AG08395 (cell line): ENCODE measurements around the gene DLG1.
A peak's percentile ranks its signal among the peaks of the same experiment; 100 is the strongest.
"Not testable (repeated sequence)": the region's sequence is repeated elsewhere in the genome, so short reads cannot be mapped to it uniquely, and the experiment has no call there.

Source experiments
- DNase-seq: peaks from one replicate; pipeline ENCODE4 v3.0.0; 2012; ENCODE audit warnings: mixed read lengths, low spot score

DLG1 gene

DNA sequence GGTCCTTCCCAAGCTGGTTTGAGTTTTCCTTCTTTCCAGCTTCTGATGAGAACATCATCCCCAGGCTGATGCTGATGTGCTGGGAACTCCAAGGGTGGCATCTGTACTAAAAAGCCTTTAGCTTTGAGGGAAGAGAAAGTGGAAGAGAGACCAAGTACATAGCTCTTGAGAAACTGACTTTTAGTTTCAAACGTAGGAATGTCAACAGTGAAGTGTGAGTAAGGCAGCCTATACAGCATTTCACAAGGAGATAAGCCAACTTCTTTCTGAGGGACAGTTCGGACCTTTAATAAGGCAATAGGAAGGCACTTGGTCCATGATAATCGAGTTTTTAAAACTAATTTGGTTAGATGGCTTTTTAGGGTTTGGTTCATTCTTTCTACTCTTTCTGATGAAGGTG, 53.7 kb downstream of the DLG1 start:
- DNase-seq: no peak

DNA sequence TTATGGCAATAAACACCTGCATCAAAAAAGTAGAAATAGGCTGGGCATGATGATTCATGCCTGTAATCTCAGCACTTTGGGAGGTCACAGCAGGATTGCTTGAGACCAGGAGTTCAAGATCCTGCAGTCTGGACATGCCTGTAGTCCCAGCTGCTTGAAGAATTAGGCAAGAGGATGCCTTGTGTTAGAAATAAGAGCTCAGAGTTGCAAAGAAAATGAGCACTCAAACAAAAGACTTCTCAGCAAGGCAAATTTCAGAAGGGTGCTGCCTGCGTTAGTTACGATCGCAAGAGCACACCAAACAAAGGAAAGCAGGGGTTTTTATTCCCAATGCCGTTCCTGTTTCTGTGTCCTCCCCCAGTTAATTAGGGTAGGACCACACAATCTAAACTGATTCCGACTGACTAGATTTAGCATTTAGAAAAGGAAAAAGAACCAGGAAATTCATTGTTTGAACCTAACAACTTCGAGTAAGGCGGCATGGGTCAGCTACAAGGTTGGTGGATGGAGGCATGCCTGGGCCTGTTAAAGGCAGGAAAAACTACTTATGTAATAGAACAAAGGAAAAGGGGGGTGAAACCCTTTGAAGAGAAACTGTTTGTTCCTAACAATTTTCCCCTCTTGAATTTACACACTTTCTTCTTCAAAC, 55.5 kb downstream of the DLG1 start:
- no peak for DNase-seq

DNA sequence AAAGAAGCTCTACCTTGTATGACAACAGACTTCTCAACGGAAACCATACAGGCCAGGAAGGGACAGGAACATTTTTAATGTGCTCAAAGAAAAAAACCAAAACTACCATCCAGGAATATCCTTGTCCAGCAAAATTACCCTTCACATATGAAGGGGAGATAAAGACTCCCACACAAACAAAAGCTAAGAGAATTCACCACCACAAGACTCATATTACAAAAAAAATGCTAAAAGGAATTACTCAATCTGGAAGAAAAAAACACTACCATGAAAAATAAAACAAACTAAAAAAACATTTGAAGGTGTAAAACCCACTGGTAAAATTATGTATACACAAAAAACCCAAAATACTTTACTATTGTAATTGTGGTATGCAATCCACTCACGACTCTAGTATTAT, 57.2 kb downstream of the DLG1 start:
- no peak for DNase-seq

DNA sequence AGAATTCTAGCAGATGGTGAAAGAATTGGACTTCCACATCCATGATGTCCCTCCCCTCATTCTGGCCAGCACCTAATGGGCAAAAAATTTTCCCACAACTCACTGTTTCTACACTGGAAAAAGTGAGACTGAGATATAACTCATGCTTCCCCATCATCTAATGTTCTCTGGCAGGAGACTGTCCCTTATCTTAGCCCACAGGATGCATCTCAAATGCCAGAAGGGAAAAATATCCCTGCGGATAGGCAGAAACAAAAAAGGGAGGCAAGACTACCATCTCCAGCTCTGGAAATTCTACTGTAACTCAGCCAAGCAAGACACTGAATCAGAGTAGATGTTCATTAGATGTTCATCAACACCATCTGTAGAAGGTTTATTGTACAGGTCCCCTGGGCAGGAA, 58.6 kb downstream of the DLG1 start:
- DNase-seq: no peak

DNA sequence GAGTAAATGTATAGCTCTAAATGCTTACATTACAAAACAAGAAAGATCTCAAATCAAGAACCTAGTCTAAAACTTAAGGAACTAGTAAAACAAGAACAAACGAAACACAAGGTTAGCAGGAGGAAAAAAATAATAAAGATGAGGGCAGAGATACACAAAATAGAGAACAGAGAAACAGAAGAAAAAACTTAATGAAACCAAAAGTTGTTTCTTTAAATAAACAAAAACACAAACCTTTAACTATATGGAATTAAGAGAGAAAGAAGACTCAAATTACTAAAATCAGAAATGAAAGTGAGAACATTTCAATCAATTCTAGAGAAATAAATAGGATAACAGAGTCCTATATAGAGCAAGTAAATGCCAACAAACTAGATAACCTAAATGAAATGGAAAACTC, 59.6 kb downstream of the DLG1 start:
- DNase-seq: no peak

DNA sequence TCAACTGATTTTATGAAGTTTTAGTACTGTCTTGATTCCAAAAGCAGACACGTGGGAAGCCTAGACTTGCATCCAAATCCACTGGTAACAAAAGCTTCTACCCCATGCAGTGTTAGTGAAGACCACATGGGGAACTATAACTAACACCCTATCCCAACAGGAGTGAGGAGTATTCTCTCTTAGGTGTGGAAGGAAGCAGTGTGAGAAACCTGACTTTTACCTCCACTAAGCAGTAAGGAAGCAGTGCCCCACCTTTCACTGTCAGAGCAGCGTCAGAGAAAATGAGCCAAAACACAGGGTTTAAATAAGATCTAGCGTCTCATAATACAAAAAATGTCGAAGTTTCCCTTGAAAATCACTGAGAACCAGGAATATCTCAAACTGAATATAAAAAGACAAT, 60.5 kb downstream of the DLG1 start:
- DNase-seq: no peak

DNA sequence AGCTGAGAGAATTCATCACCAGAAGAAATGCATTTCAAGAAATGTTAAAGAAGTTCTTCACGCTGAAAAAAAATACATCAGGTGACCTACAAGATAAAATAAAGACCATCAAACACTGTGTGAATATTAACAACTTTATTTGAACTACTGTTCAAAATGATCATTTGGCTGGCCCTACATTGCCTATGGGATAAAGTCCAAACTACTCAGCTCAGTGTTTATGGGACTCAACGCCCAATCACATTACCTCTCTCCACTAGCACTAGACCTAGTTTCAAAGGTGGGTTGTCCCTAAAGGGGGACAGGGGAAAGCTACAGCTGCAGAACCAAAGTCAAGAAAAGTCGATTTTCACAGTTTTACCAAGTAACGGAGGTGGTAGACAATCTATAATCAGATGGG, 62.0 kb downstream of the DLG1 start:
- DNase-seq: no peak

DNA sequence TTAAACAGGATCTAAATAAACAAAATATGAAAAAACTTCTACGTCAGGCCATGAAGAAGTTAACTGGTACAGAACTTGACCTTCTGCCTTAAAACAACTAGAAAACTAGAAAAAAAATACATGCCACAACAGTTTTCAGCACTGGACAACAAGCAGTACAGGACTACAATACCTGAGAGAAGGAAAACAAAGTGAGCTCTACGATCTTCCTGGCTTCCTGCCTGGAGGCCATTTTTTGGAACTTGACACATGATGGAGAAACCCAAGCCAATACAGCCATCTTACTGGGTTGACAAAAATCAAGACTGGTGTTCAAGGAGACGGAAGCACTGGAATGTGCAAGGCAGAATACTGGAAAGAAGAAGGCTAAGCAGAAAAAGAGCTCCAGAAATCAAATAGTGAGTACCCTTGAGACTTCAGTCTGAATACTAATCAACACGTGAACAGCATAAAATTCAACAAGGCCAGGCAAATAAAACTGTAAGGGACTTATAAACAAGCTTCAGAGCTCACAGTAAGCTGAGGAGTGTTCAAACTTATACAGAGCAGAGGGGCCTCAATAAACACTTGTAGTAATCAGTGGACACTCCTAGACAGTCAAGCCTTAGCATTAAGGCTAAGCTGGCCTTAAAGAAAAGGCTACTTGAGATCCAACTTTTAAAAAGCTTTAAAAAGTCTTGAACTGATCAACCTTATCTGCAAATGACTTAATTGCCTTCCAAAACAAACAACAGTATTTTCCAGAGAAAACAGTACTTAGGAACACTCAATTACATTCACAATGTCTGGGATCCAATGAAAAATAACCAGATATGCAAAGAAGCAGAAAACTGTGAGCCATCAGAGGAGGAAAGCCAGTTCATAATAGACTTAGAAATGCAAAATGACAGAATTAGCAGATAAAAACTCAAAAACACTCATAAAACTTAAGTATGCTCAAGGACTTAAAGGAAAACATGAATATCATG, 63.2 kb downstream of the DLG1 start:
- DNase-seq: no peak

DNA sequence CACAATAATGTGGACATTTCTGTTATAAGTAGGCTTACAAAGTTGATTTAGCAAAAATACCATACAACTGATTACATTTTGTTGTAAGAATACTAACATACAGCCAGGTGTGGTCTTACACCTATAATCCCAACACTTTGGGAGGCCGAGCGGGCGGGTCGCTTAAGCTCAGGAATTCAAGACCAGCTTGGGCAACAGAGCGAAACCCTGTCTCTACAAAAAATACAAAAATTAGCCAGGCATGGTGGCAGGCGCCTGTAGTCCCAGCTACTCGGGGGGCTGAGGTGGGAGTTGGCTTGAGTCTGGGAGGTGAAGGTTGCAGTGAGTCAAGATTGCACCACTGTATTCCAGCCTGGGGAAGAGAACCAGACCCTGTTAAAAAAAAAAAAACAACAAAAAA, 67.1 kb downstream of the DLG1 start:
- DNase-seq: no peak

DNA sequence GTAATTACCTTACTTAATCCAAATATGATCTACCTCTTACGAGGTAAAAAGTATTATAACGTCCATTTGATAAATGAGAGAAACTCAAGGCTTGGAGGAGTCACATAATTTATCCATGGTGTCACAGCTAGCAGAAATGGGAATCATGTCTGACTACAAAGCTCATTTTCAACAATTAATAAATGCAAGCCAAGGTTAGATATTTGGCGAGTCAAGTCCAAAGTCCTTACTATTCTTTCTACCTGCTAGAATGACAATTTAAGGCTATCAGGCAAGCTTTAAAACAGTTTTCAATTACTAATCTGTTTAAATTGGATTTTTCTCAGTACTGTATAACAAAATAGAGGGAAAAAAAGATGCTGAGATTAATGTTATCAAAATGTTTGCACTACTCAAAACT, 68.6 kb downstream of the DLG1 start:
- DNase-seq: no peak

DNA sequence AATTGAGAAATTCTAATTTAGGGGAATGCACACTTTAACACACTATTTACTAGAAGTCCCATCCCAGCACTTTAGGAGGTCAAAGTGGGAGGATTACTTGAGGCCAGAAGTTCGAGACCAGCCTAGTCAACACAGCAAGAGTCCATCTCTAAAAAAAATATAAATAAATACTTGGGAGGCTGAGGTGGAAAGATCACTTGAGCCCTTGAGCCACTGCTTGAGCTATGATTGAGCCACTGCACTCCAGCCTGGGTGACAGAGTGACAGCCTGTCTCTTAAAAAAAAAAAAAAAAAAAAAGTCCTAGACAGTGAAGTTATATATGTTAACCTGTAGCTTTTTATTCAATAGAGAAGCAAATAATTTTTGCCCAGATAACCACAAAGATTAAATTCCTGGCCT, 69.2 kb downstream of the DLG1 start:
- no peak for DNase-seq

DNA sequence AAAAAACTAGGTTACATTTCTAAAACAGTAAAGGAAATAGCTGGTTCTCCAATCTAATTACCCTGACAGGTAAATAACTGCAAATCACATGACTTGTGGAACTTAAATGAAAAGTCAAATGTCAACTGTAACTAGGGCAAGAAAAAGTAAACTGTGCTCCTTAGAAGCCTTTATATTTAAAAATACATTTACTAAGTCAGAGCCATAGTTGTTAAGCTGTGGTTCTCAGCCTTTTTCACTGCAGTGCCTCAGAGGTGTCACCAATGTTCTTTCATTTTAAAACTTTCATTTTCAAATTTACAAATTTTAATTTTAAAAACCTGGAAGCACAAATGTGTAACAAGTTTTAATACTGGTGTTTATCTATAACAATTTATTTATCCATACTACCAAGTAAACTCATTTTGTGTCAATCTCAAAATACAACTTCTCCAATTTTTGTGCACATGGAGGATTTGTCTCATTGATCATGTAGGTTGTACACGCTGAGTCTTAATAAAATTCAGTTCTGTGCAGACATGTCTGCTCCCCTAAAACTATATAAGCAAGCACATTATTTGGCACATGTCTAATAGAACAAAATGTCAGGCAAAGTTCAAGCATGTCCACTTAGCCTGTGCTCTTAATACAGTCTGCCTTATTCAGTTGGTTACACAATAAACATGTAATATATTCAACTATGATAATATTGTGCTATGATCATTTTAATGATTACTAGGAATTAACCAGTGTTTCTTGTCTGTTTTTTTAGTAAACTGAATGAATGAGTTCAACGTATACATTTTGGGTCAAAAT, 70.4 kb downstream of the DLG1 start:
- DNase-seq: no peak

DNA sequence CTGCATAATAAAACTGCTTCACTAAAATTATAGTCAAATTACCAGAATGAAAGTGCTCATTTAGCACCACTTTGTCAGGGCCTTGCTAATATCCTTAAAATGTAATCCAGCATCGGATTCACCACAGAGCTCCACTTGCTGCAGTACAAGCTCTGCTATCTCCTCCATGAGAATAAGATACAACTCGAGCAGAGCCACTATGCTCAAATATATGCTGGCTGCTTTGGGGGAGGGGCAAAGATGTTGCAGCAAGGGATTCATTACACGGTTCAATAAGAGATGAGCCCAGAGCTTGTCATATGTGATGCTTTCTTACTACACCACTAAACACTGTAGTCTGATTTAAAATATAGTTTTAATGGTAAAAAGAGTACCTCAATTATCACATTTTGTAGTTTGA, 72.2 kb downstream of the DLG1 start:
- DNase-seq: no peak

DNA sequence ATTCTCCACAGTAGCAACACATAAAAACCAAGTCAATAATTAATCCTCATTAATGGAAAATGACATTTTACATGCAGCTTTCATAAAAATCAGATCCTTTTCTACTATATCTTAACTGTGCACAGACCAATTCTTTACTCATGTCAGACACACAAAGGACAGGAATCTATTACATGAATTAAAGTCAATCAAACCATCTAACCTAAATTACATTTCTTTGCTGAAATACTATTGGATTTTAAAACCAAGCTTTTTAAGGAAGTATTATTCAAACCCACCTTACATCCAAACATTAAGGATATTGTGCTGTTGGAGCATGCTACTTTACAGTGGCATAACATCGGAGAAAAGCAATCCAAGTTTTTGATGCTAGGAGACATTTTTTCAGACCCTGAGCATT, 72.8 kb downstream of the DLG1 start:
- no peak for DNase-seq

DNA sequence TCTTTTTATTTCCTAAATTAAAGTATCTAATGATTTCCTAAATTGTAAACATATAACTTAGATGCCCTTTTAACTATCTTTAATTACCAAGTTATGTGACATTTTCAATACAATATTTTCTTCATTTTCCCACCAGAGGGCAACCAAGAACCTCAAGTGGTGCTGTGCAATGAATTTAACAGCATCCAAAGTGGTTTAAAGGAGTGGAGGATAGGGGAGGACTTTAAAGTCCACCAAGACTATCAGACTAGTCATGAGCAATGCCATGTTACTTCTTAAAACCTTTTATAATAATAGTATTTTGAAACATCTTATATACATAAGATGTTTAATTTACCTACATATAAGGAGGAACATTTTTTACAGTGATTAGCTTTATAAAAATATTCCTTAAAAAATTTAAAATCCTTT, 74.4 kb downstream of the DLG1 start:
- peak; percentile 57 for DNase-seq

DNA sequence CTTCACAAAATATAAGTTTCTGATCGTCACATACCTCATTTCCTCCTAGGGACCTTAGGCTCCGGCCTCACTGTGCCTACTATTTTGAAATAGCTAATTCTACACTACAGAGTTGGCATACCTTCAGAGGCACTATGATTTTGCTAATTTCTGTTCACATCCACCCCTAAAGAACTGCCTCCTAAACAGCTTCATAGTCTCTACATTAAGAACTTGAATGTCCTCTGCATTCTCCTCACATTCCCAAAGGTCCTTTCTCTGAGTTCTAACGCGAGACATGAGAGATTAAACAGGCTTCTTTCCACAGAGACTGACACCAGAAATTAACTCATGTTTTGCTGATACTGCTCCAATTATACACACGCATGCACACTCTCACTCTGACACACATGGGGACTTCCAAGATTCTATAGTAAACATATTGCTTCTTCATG, 75.5 kb downstream of the DLG1 start:
- no peak for DNase-seq

DNA sequence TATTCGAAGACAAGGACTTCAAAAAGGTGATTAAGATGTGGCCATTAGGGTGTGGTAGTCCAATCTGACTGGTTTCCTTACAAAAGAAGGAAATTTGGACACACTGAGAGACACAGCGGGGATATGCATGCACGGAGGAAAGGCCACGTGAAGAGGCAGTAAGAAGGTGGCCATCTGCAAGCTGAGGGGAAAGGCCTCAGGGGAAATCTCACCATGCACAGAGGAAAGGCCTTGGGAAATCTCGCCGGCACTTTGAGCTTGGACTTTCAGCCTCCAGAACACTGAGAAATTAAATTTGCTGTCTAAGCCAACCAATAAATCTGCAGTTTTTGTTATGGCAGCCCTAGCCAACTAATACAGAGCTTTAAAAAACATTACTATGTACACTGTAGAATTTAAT, 78.8 kb downstream of the DLG1 start:
- DNase-seq: no peak

DNA sequence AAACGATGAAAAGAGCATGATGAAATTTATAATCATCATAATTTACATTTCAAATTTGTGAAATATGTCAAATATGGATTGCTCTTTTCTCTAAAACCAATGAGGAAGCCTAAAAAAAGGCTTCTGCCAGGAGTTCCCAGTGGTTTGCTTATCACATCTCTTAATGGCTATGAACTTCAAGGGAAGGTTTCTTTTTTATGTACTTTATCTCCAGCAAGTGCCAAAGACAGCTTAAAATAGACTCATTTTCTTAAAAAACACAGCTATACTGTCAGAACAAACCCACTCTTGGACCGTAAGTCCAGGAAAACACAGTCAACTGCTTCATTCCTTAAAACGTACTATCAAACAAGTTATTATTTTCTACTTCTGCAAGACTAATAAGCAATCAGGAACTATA, 80.2 kb downstream of the DLG1 start:
- no peak for DNase-seq

DNA sequence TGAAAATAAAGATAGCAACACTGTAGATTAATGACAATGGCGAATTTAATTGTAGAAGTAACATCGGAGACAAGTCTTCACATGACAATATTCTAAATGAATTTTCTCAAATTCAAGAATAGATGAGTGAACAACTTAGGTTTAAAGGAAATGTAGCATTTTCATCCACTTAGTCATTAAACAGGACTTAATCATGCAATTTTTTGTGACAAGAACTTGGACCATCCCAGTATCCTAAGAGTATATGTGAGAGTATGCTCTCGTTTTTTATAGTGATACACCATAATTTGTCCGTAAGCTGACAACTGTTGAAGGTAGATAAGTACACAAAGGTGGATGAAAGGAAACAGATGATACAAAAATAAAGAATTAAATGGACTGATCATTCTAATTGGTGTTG, 81.5 kb downstream of the DLG1 start:
- no peak for DNase-seq

DNA sequence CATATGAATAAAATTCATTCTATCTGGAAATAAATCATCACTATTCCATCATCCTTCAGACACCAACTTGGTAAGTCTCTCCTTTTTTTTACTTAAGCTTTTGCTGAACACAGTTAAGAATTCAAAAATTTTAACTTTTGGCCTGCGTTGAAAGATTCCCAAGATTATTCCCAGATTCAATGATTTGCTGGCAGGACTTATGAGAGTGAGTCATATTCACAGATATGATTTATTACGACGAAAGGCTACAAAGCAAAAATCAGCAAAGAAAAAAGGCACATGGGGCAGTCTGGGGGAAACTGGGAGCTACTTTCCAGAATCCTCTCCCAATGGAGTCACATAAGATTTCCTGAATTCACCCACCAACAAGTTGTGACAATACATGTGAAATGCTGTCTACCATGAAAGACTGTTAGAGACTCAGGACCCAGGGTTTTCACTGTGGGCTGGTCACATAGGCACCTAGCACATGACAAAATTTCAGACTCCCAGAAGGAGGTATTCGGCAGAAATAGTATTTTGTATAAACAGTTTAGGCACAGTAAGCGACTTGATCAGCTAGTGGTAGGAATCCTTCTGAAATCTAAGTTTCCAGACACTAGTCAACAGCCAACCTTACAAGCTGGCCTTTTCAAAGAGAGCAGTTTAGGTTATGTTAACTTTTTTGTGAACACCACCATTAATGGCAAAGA, 82.1 kb downstream of the DLG1 start:
- DNase-seq: peak; percentile 31

DNA sequence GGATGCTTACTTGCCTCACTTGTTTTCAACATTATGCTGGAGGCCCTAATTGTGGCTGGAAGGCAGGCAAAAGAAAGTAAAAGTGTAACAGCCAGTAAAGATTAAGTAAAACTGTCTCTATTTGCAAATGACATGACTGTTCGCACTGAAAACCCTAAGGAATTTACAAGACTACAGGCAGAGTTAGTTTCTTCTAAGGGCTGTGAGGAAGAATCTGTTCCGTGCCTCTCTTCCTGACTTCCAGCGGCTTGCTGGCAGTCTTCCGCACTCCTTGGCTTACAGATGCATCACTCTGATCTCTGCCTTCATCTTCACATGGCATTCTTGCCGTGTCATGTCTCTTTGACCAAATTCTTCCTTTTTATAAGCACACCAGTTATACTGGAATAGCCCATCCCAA, 86.1 kb downstream of the DLG1 start:
- DNase-seq: no peak

DNA sequence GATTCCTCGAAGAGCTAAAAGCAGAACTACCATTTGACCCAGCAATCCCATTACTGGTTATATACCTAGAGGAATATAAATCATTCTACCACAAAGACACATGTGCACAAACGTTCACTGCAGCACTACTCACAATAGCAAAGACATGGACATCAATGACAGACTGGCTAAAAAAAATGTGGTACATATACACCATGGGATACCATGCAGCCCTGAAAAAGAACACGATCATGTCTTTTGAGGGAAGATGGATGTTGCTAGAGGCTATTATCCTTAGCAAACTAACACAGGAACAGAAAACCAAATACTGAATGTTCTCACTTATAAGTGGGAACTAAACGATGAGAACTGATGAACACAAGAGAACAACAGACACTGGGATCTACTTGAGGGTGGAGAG, 86.7 kb downstream of the DLG1 start:
- DNase-seq: not testable (repeated sequence)
